HL-60 (cell line): ENCODE measurements around the gene SLC41A1.

ENCODE experiments used
- DNase-seq, 2 experiments: peaks; one replicate each; pipeline ENCODE4 v3.0.0-alpha.2; 2010 to 2020; ENCODE audit warnings: low read depth in 1 of 2, low spot score in 1 of 2
- H3K27ac ChIP-seq: fragments of 250-450 bp; sonication (Bioruptor Pico); replicated peaks from 2 replicates; pipeline ENCODE4 v1.5.1; 2020; ENCODE audit warnings: mild to moderate bottlenecking, moderate library complexity
- H3K27me3 ChIP-seq: fragments of 250-450 bp; sonication (Bioruptor Pico); 2 replicates; pipeline ENCODE4 v1.5.1; 2021; ENCODE audit warnings: mild to moderate bottlenecking, moderate library complexity; ENCODE audit not compliant: insufficient read depth, poor library complexity, severe bottlenecking
- H3K4me3 ChIP-seq: replicated peaks from 2 replicates; pipeline ENCODE4 v1.5.1; 2011; ENCODE audit warnings: mild to moderate bottlenecking, control low read depth, low read length; ENCODE audit not compliant: insufficient read depth
- CTCF ChIP-seq: IDR thresholded peaks from one replicate; pipeline ENCODE4 v1.5.1; 2011; ENCODE audit warnings: low read length, control low read depth, inconsistent platforms; ENCODE audit not compliant: insufficient read depth
- GABPA ChIP-seq: IDR thresholded peaks from 2 replicates; pipeline ENCODE4 v1.6.1; 2012; ENCODE audit warnings: low read depth
- POLR2AphosphoS5 ChIP-seq: IDR thresholded peaks from 2 replicates; pipeline ENCODE4 v1.6.1; 2012; ENCODE audit warnings: low read depth
- SPI1 ChIP-seq: IDR thresholded peaks from 2 replicates; pipeline ENCODE4 v1.6.1; 2012; ENCODE audit warnings: low read depth, mild to moderate bottlenecking, borderline replicate concordance
- TF ChIP-seq, protein P1 (sequence below): IDR thresholded peaks from 2 replicates; pipeline ENCODE4 v1.6.1; 2012; ENCODE audit warnings: low read depth; ENCODE audit not compliant: insufficient replicate concordance

SLC41A1 gene

DNA sequence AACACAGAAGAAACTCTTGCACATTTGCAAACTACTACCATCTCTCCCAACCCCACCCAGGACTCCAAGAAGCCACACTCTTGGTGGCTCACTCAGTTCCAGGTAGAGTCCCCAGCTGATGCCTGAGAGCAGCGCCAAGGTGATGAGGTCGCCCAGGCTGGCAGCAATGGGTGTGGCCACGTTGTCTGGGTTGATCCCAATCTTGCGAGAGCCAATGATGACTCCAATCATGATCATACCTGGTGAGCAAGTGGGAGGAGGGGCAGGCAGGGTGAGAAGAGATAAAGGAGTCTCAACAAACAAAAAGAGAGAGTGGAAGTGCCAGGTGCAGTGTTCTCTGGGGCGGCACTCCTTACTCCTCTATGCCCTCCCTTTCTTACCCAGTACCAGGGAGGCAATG is 14.4 kb downstream of the SLC41A1 start:
- no peak for DNase-seq
- H3K27me3 ChIP-seq = peaks cover 4% of the 10 kb centered on the region
- TF ChIP-seq SPI1 (no peak), CTCF (no peak), GABPA (no peak), POLR2AphosphoS5 (no peak)

DNA sequence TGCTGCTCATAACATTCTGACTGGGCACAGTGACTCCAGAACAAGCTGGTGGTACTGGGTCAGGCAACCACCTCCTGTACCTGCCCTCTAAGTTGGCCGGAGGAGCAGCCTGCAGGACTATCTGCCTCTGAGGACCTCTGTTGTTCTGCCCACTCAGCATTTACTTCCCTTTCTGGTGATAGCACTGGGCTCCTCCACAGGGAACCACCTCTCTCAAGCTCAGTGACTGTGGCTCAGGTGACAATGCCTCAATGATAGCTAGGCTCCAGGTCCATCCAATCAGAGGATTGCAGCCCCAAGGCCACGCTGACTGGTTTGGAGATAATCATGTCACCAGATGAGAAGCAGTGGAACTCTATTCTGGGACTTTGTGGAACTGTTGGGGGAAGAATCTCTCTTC is 15.8 kb downstream of the SLC41A1 start:
- Histone ChIP-seq H3K4me3 (no peak overlapping the region), H3K27ac (no peak overlapping the region), H3K27me3 (no peaks in the 10 kb centered on the region)
- TF ChIP-seq GABPA (no peak), SPI1 (no peak), CTCF (no peak), POLR2AphosphoS5 (no peak)
- TF ChIP-seq, protein P1, sequence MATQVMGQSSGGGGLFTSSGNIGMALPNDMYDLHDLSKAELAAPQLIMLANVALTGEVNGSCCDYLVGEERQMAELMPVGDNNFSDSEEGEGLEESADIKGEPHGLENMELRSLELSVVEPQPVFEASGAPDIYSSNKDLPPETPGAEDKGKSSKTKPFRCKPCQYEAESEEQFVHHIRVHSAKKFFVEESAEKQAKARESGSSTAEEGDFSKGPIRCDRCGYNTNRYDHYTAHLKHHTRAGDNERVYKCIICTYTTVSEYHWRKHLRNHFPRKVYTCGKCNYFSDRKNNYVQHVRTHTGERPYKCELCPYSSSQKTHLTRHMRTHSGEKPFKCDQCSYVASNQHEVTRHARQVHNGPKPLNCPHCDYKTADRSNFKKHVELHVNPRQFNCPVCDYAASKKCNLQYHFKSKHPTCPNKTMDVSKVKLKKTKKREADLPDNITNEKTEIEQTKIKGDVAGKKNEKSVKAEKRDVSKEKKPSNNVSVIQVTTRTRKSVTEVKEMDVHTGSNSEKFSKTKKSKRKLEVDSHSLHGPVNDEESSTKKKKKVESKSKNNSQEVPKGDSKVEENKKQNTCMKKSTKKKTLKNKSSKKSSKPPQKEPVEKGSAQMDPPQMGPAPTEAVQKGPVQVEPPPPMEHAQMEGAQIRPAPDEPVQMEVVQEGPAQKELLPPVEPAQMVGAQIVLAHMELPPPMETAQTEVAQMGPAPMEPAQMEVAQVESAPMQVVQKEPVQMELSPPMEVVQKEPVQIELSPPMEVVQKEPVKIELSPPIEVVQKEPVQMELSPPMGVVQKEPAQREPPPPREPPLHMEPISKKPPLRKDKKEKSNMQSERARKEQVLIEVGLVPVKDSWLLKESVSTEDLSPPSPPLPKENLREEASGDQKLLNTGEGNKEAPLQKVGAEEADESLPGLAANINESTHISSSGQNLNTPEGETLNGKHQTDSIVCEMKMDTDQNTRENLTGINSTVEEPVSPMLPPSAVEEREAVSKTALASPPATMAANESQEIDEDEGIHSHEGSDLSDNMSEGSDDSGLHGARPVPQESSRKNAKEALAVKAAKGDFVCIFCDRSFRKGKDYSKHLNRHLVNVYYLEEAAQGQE = no peak
- DNase-seq = no peak

More for the DNA sequence above, 14.4 kb downstream of the SLC41A1 start:
- Histone ChIP-seq H3K27ac (no peak overlapping the region), H3K4me3 (no peak overlapping the region)

GRCh38 chr1:205794011-205794730 is 18.8 kb downstream of the SLC41A1 start:
- no peak overlapping the region for H3K27ac ChIP-seq
- no peak for TF ChIP-seq SPI1
- no peak for TF ChIP-seq CTCF
- TF ChIP-seq GABPA = no peak
- TF ChIP-seq, protein P1 = no peak
- TF ChIP-seq POLR2AphosphoS5 = no peak
- no peak for DNase-seq
- no peaks in the 10 kb centered on the region for H3K27me3 ChIP-seq
- H3K4me3 ChIP-seq = no peak overlapping the region
